ENCODE measurements around the gene FIGN. TPM values are rescaled to one million over a fixed set of nuclear protein-coding genes. Genes with fewer than 3 reads are reported as not detected.

FIGN gene
- total and polyA plus RNA-seq, 2 experiments from 2014 or later: 0.76 to 2.6 TPM

GRCh38 chr2:163649080-163649479 is 86.7 kb downstream of the FIGN start:
- H3K4me2 ChIP-seq (ENCODE audit: unreplicated experiment): no peak overlapping the region
- no peaks in the 10 kb centered on the region for H3K36me3 ChIP-seq (ENCODE audit: low read depth)
- no peaks in the 10 kb centered on the region for H3K9me2 ChIP-seq (ENCODE audit: insufficient read depth)
- no peaks in the 10 kb centered on the region for H3K9me3 ChIP-seq (ENCODE audit: low read depth)
- DNase-seq: peak; percentile 41
- H3K9ac ChIP-seq: no peak overlapping the region
- no peak for TF ChIP-seq EZH2phosphoT487 (IDR thresholded peaks at IDR 0.05; ENCODE audit: insufficient read depth, low read depth)
- no peak for TF ChIP-seq EZH2 (IDR thresholded peaks at IDR 0.05; ENCODE audit: insufficient read depth, poor library complexity, severe bottlenecking)
- no peak overlapping the region for H3K4me3 ChIP-seq
- H3K27ac ChIP-seq: no peak overlapping the region
- no peaks in the 10 kb centered on the region for H3F3A ChIP-seq (ENCODE audit: insufficient read depth)
- WGBS, 2 experiments (ENCODE audit: low coverage in 1 of 2, low lambda C conversion rate in 2 of 2, missing lambda C conversion rate in 2 of 2): 100% methylated on average over 1 of the region's 1 CpG
- no peaks in the 10 kb centered on the region for H3K79me2 ChIP-seq (ENCODE audit: insufficient read depth)
- H4K20me1 ChIP-seq (ENCODE audit: insufficient read depth): no peaks in the 10 kb centered on the region
- H2AFZ ChIP-seq: no peak overlapping the region
- H3K27me3 ChIP-seq (replicated peaks; ENCODE audit: insufficient read depth): no peaks in the 10 kb centered on the region
- in situ Hi-C loops (cut with MboI): no loop called here
- no peaks in the 10 kb centered on the region for H3K4me1 ChIP-seq (ENCODE audit: insufficient read depth)

- H2AFZ ChIP-seq: no peak overlapping the region
- no peaks in the 10 kb centered on the region for H3K79me2 ChIP-seq (ENCODE audit: insufficient read depth)
- no peak overlapping the region for H3K4me2 ChIP-seq (ENCODE audit: unreplicated experiment)
- no peaks in the 10 kb centered on the region for H3K36me3 ChIP-seq (ENCODE audit: low read depth)
- in situ Hi-C loops (cut with MboI): no loop called here
- H3K4me3 ChIP-seq: no peak overlapping the region
- no peaks in the 10 kb centered on the region for H3F3A ChIP-seq (ENCODE audit: insufficient read depth)
- no peaks in the 10 kb centered on the region for H3K27me3 ChIP-seq (replicated peaks; ENCODE audit: insufficient read depth)
- no peaks in the 10 kb centered on the region for H3K4me1 ChIP-seq (ENCODE audit: insufficient read depth)
- no peaks in the 10 kb centered on the region for H3K9me2 ChIP-seq (ENCODE audit: insufficient read depth)
- H3K9ac ChIP-seq: no peak overlapping the region
- no peak overlapping the region for H3K27ac ChIP-seq
- no peaks in the 10 kb centered on the region for H3K9me3 ChIP-seq (ENCODE audit: low read depth)
- TF ChIP-seq EZH2 (IDR thresholded peaks at IDR 0.05; ENCODE audit: insufficient read depth, poor library complexity, severe bottlenecking): no peak
- no peaks in the 10 kb centered on the region for H4K20me1 ChIP-seq (ENCODE audit: insufficient read depth)
- DNase-seq: no peak
Observed at GRCh38 chr2:163647300-163647699, 88.5 kb downstream of the FIGN start.

GRCh38 chr2:163646687-163647086 is 89.1 kb downstream of the FIGN start:
- no peak for DNase-seq
- H3K9ac ChIP-seq: no peak overlapping the region
- no peaks in the 10 kb centered on the region for H3K79me2 ChIP-seq (ENCODE audit: insufficient read depth)
- H4K20me1 ChIP-seq (ENCODE audit: insufficient read depth): no peaks in the 10 kb centered on the region
- no peaks in the 10 kb centered on the region for H3K36me3 ChIP-seq (ENCODE audit: low read depth)
- no peaks in the 10 kb centered on the region for H3K4me1 ChIP-seq (ENCODE audit: insufficient read depth)
- H3K9me2 ChIP-seq (ENCODE audit: insufficient read depth): no peaks in the 10 kb centered on the region
- H3K27me3 ChIP-seq (replicated peaks; ENCODE audit: insufficient read depth): no peaks in the 10 kb centered on the region
- in situ Hi-C loops (cut with MboI): no loop called here
- H3K4me3 ChIP-seq: no peak overlapping the region
- no peak overlapping the region for H3K27ac ChIP-seq
- no peaks in the 10 kb centered on the region for H3K9me3 ChIP-seq (ENCODE audit: low read depth)
- TF ChIP-seq EZH2phosphoT487 (IDR thresholded peaks at IDR 0.05; ENCODE audit: insufficient read depth, low read depth) (no peak), EZH2 (IDR thresholded peaks at IDR 0.05; ENCODE audit: insufficient read depth, poor library complexity, severe bottlenecking) (no peak)
- no peaks in the 10 kb centered on the region for H3F3A ChIP-seq (ENCODE audit: insufficient read depth)
- H3K4me2 ChIP-seq (ENCODE audit: unreplicated experiment): no peak overlapping the region
- 89 to 97% methylated on average over 1 of the region's 1 CpG for WGBS, 2 experiments (ENCODE audit: low coverage in 1 of 2, low lambda C conversion rate in 2 of 2, missing lambda C conversion rate in 2 of 2)
- H2AFZ ChIP-seq: no peak overlapping the region

- H3K27ac ChIP-seq: no peak overlapping the region
Observed at GRCh38 chr2:163644238-163644637, 91.6 kb downstream of the FIGN start.

GRCh38 chr2:163641986-163642385 is 93.8 kb downstream of the FIGN start:
- Histone ChIP-seq H3K79me2 (ENCODE audit: insufficient read depth) (no peaks in the 10 kb centered on the region), H3K4me3 (no peak overlapping the region), H3K9ac (no peak overlapping the region), H3F3A (ENCODE audit: insufficient read depth) (no peaks in the 10 kb centered on the region), H3K4me1 (ENCODE audit: insufficient read depth) (no peaks in the 10 kb centered on the region), H3K27ac (no peak overlapping the region), H2AFZ (no peak overlapping the region), H3K36me3 (ENCODE audit: low read depth) (no peaks in the 10 kb centered on the region), H3K9me3 (ENCODE audit: low read depth) (no peaks in the 10 kb centered on the region), H4K20me1 (ENCODE audit: insufficient read depth) (no peaks in the 10 kb centered on the region), H3K4me2 (ENCODE audit: unreplicated experiment) (no peak overlapping the region), H3K9me2 (ENCODE audit: insufficient read depth) (no peaks in the 10 kb centered on the region), H3K27me3 (replicated peaks; ENCODE audit: insufficient read depth) (no peaks in the 10 kb centered on the region)
- peak; percentile 21 for DNase-seq
- TF ChIP-seq EZH2phosphoT487 (IDR thresholded peaks at IDR 0.05; ENCODE audit: insufficient read depth, low read depth): no peak
- TF ChIP-seq EZH2 (IDR thresholded peaks at IDR 0.05; ENCODE audit: insufficient read depth, poor library complexity, severe bottlenecking): no peak
- WGBS, 2 experiments (ENCODE audit: low coverage in 1 of 2, low lambda C conversion rate in 2 of 2, missing lambda C conversion rate in 2 of 2): 96 to 97% methylated on average over 1 of the region's 1 CpG
- in situ Hi-C loops (cut with MboI): no loop called here

More at GRCh38 chr2:163644238-163644637, 91.6 kb downstream of the FIGN start:
- Histone ChIP-seq H3K79me2 (ENCODE audit: insufficient read depth) (no peaks in the 10 kb centered on the region), H4K20me1 (ENCODE audit: insufficient read depth) (no peaks in the 10 kb centered on the region), H3K9me2 (ENCODE audit: insufficient read depth) (no peaks in the 10 kb centered on the region), H3K4me3 (no peak overlapping the region), H3K9me3 (ENCODE audit: low read depth) (no peaks in the 10 kb centered on the region), H3K4me2 (ENCODE audit: unreplicated experiment) (no peak overlapping the region), H2AFZ (no peak overlapping the region), H3K4me1 (ENCODE audit: insufficient read depth) (no peaks in the 10 kb centered on the region), H3F3A (ENCODE audit: insufficient read depth) (no peaks in the 10 kb centered on the region), H3K27me3 (replicated peaks; ENCODE audit: insufficient read depth) (no peaks in the 10 kb centered on the region), H3K36me3 (ENCODE audit: low read depth) (no peaks in the 10 kb centered on the region), H3K9ac (no peak overlapping the region)
- no peak for TF ChIP-seq EZH2 (IDR thresholded peaks at IDR 0.05; ENCODE audit: insufficient read depth, poor library complexity, severe bottlenecking)
- 88 to 92% methylated on average over 2 of the region's 2 CpGs for WGBS, 2 experiments (ENCODE audit: low coverage in 1 of 2, low lambda C conversion rate in 2 of 2, missing lambda C conversion rate in 2 of 2)
- in situ Hi-C loops (cut with MboI): no loop called here
- DNase-seq: no peak
